Prostate gland (tissue), 2 donors: ENCODE measurements around the gene HTATSF1. TPM values are rescaled to one million over a fixed set of nuclear protein-coding genes. Genes with fewer than 3 reads are reported as not detected.

Experiments used
- DNase-seq: peaks from one replicate; pipeline ENCODE4 v3.0.0-alpha.2; 2019; ENCODE audit warnings: low spot score
- H3K27ac ChIP-seq, 2 donors: fragments of 200-600 bp; sonication (generic); 2 replicates each; pipeline ENCODE4 v1.5.1; 2017 to 2019
- H3K27me3 ChIP-seq: fragments of 200-600 bp; sonication (generic); replicated peaks from 2 replicates; pipeline ENCODE4 v1.5.1; 2019; ENCODE audit not compliant: insufficient read depth
- H3K36me3 ChIP-seq, 2 donors: fragments of 200-600 bp; sonication (generic); 1 replicate in 1 of 2; 2 replicates in 1 of 2; pipeline versions ENCODE4 v1.5.1 to v1.8.1; 2017 to 2019
- H3K4me1 ChIP-seq: fragments of 200-600 bp; sonication (generic); replicated peaks from 2 replicates; pipeline ENCODE4 v1.5.1; 2019
- H3K4me3 ChIP-seq, 2 donors: fragments of 200-600 bp; sonication (generic); 2 replicates each; pipeline ENCODE4 v1.5.1; 2017 to 2019
- H3K9me3 ChIP-seq: fragments of 200-600 bp; sonication (generic); 2 replicates; pipeline ENCODE4 v1.5.1; 2017
- CTCF ChIP-seq, 4 experiments: fragments of 200-600 bp in 2 of 4; fragments of 450-650 bp in 2 of 4; sonication (generic) in 2 of 4; IDR thresholded peaks; 1 replicate in 3 of 4; 2 replicates in 1 of 4; pipeline ENCODE4 v1.5.1; 2016 to 2019; ENCODE audit warnings: antibody characterized with exemption in 4 of 4, mild to moderate bottlenecking in 2 of 4, moderate library complexity in 2 of 4
- POLR2A ChIP-seq: fragments of 450-650 bp; IDR thresholded peaks from one replicate; pipeline ENCODE4 v1.6.1; 2016; ENCODE audit warnings: antibody characterized with exemption, mild to moderate bottlenecking
- POLR2AphosphoS5 ChIP-seq: sonication (generic); formaldehyde crosslinking; IDR thresholded peaks from one replicate; pipeline ENCODE4 v1.6.1; 2017; ENCODE audit warnings: antibody characterized with exemption
- WGBS: methylation state at CpG from one replicate; pipeline ENCODE4 v1.1.5; 2018; 5-methylcytosine and 5-hydroxymethylcytosine counted together
- intact Hi-C: fragments of 100-400 bp; cut with DNase I; formaldehyde crosslinking; loops from one replicate; pipeline ENCODE4 v1.14.2; 2022
- microRNA counts, 2 donors: library from miRNA; unstranded; fragments of <30 nt; microRNA quantifications; one replicate each; lab custom pipeline; 2016 to 2017
- microRNA-seq: library from miRNA; unstranded; fragments of <30 nt; microRNA quantifications from one replicate; pipeline ENCODE4, GENCODE V29; 2016
- small RNA-seq, 2 donors: library from RNA; depleted of rRNA; stranded (forward); fragments of <200 nt; gene quantifications; one replicate each; pipeline ENCODE3, GENCODE V24; 2016
- total RNA-seq, 2 donors: library from RNA; depleted of rRNA; stranded (reverse); fragments of >200 nt; gene quantifications; one replicate each; pipeline ENCODE4 v1.1.0, GENCODE V29; 2016

The HTATSF1 gene
- total RNA-seq, 2 donors from 2014 or later: 63.9 to 88.3 TPM

GRCh38 chrX:136546371-136546781 is 49.0 kb downstream of the HTATSF1 start:
- intact Hi-C loops: no loop called here
- Histone ChIP-seq H3K4me3 (no peak overlapping the region), H3K9me3 (no peaks in the 10 kb centered on the region), H3K36me3 (no peaks in the 10 kb centered on the region), H3K27ac (no peak overlapping the region), H3K27me3 (no peaks in the 10 kb centered on the region), H3K4me1 (no peaks in the 10 kb centered on the region)
- no peak for DNase-seq
- 93% methylated on average over 3 of the region's 3 CpGs for WGBS
- TF ChIP-seq POLR2A (no peak), POLR2AphosphoS5 (no peak), CTCF (IDR thresholded peaks at IDR 0.05) (no peak)

GRCh38 chrX:136549226-136549625 is 51.8 kb downstream of the HTATSF1 start:
- H3K9me3 ChIP-seq: no peaks in the 10 kb centered on the region
- no peak overlapping the region for H3K27ac ChIP-seq
- H3K4me3 ChIP-seq: no peak overlapping the region
- H3K4me1 ChIP-seq: no peaks in the 10 kb centered on the region
- DNase-seq: no peak
- 86% methylated on average over 5 of the region's 5 CpGs for WGBS
- H3K36me3 ChIP-seq: no peaks in the 10 kb centered on the region
- TF ChIP-seq CTCF (IDR thresholded peaks at IDR 0.05) (no peak), POLR2A (no peak), POLR2AphosphoS5 (no peak)
- intact Hi-C loops: no loop called here
- no peaks in the 10 kb centered on the region for H3K27me3 ChIP-seq

- TF ChIP-seq POLR2AphosphoS5: no peak
- no peak for TF ChIP-seq POLR2A
- TF ChIP-seq CTCF (IDR thresholded peaks at IDR 0.05): no peak
- H3K4me1 ChIP-seq: no peaks in the 10 kb centered on the region
- no peak overlapping the region for H3K27ac ChIP-seq
- H3K9me3 ChIP-seq: no peaks in the 10 kb centered on the region
- no peak overlapping the region for H3K4me3 ChIP-seq
- DNase-seq: no peak
- no peaks in the 10 kb centered on the region for H3K27me3 ChIP-seq
- intact Hi-C loops: no loop called here
- WGBS: no CpG with 5 or more reads among the region's 1 CpG
- H3K36me3 ChIP-seq: no peaks in the 10 kb centered on the region
Measured at GRCh38 chrX:136551410-136551809, 54.0 kb downstream of the HTATSF1 start.

GRCh38 chrX:136555694-136556093 is 58.3 kb downstream of the HTATSF1 start:
- intact Hi-C loops: no loop called here
- TF ChIP-seq POLR2A: no peak
- no peak for TF ChIP-seq POLR2AphosphoS5
- TF ChIP-seq CTCF (IDR thresholded peaks at IDR 0.05): no peak
- Histone ChIP-seq H3K9me3 (no peaks in the 10 kb centered on the region), H3K27ac (no peak overlapping the region), H3K27me3 (no peaks in the 10 kb centered on the region), H3K36me3 (no peaks in the 10 kb centered on the region), H3K4me3 (no peak overlapping the region), H3K4me1 (no peaks in the 10 kb centered on the region)
- DNase-seq: no peak
- 85% methylated on average over 2 of the region's 2 CpGs for WGBS

MicroRNAs within 50 kb of the gene (microRNA counts, 767-probe panel; counts per million panel counts)
- 2,246 to 2,646 counts per million in 2 donors for microRNA hsa-miR-934 (lab: Ali Mortazavi, UCI)

Small RNA genes within 50 kb of the gene (microRNA-seq; reads per million reads assigned to microRNA genes)
- gene MIR934: 0.59 reads per million

Small RNA genes within 50 kb of the gene (small RNA-seq; reads per million reads assigned to genes)
- gene MIR934: 0.20 to 0.28 reads per million in 2 donors

Other genes with a start within 250 kb of the HTATSF1 start
- gene MAP7D3, start 246.2 kb upstream of the HTATSF1 start, total RNA-seq: 10 to 100 TPM in 1 of 2 donors, 1 to 10 TPM in 1; 6.1 to 22.8 TPM
- gene ADGRG4, start 196.6 kb upstream of the HTATSF1 start, total RNA-seq: under 1 TPM in 1 of 2 donors, not detected in 1; 0.23 TPM
- under 1 TPM in 1 of 2 donors, not detected in 1; 0.23 TPM for gene BRS3, start 9.6 kb upstream of the HTATSF1 start, total RNA-seq
- 1 to 10 TPM; 3.7 to 5.0 TPM for gene VGLL1, start 34.6 kb downstream of the HTATSF1 start, total RNA-seq
- gene CD40LG, start 150.6 kb downstream of the HTATSF1 start, total RNA-seq: not detected